HG02642 (cell line): ENCODE results near the gene ECE1.

ENCODE experiments used
- ATAC-seq: cut with Tn5 transposase; IDR thresholded peaks from one replicate; pipeline ENCODE4 v1.9.1; 2021; ENCODE audit warnings: mild to moderate bottlenecking; ENCODE audit not compliant: unreplicated experiment, poor library complexity

Gene ECE1

GRCh38 chr1:21271550-21271949, 18.7 kb downstream of the ECE1 start:
- ATAC-seq = no peak

- no peak for ATAC-seq
These were observed 20.1 kb downstream of the ECE1 start for GRCh38 chr1:21270086-21270689.

- ATAC-seq = no peak
These were observed 20.7 kb downstream of the ECE1 start for GRCh38 chr1:21269461-21270085.

GRCh38 chr1:21268281-21269239, 21.7 kb downstream of the ECE1 start:
- ATAC-seq = no peak

GRCh38 chr1:21267191-21268077, 22.8 kb downstream of the ECE1 start:
- ATAC-seq = no peak

GRCh38 chr1:21266119-21266774, 24.0 kb downstream of the ECE1 start:
- no peak for ATAC-seq

GRCh38 chr1:21265644-21266043, 24.6 kb downstream of the ECE1 start:
- no peak for ATAC-seq

- no peak for ATAC-seq
These were observed 25.4 kb downstream of the ECE1 start for GRCh38 chr1:21264898-21265297.

- no peak for ATAC-seq
These were observed 26.5 kb downstream of the ECE1 start for GRCh38 chr1:21263653-21264225.

GRCh38 chr1:21263052-21263429, 27.2 kb downstream of the ECE1 start:
- ATAC-seq = no peak

GRCh38 chr1:21262293-21263051, 27.8 kb downstream of the ECE1 start:
- no peak for ATAC-seq

- no peak for ATAC-seq
These were observed 28.5 kb downstream of the ECE1 start for GRCh38 chr1:21261551-21262292.

- ATAC-seq = no peak
These were observed 29.7 kb downstream of the ECE1 start for GRCh38 chr1:21260405-21261125.

- no peak for ATAC-seq
These were observed 30.8 kb downstream of the ECE1 start for GRCh38 chr1:21259316-21260076.

GRCh38 chr1:21258331-21259134, 31.7 kb downstream of the ECE1 start:
- no peak for ATAC-seq
